Ishikawa (cell line): ENCODE data around the gene NTNG1.

Experiments used
- CEBPB ChIP-seq: IDR thresholded peaks from 2 replicates; pipeline ENCODE4 v1.6.1; 2012
- CREB1 ChIP-seq: IDR thresholded peaks from 2 replicates; pipeline ENCODE4 v1.6.1; 2012; ENCODE audit warnings: low read depth
- EGR1 ChIP-seq: IDR thresholded peaks from 2 replicates; pipeline ENCODE4 v1.6.1; 2012
- EP300 ChIP-seq: IDR thresholded peaks from 2 replicates; pipeline ENCODE4 v1.6.1; 2012; ENCODE audit warnings: borderline replicate concordance
- FOXM1 ChIP-seq: IDR thresholded peaks from 2 replicates; pipeline ENCODE4 v1.6.1; 2012; ENCODE audit warnings: low read depth, borderline replicate concordance
- MAX ChIP-seq: IDR thresholded peaks from 2 replicates; pipeline ENCODE4 v1.6.1; 2012
- NFIC ChIP-seq: IDR thresholded peaks from 2 replicates; pipeline ENCODE4 v1.6.1; 2012
- RAD21 ChIP-seq: IDR thresholded peaks from 2 replicates; pipeline ENCODE4 v1.6.1; 2012; ENCODE audit warnings: low read depth
- REST ChIP-seq: IDR thresholded peaks from 2 replicates; pipeline ENCODE4 v1.6.1; 2012; ENCODE audit warnings: low read depth, mild to moderate bottlenecking
- TAF1 ChIP-seq: IDR thresholded peaks from 2 replicates; pipeline ENCODE4 v1.6.1; 2012; ENCODE audit warnings: low read depth, mild to moderate bottlenecking
- TCF12 ChIP-seq: IDR thresholded peaks from 2 replicates; pipeline ENCODE4 v1.6.1; 2012; ENCODE audit warnings: low read depth
- TEAD4 ChIP-seq: IDR thresholded peaks from 2 replicates; pipeline ENCODE4 v1.6.1; 2012
- USF1 ChIP-seq: IDR thresholded peaks from 2 replicates; pipeline ENCODE4 v1.6.1; 2012
- YY1 ChIP-seq: IDR thresholded peaks from 2 replicates; pipeline ENCODE4 v1.6.1; 2012; ENCODE audit warnings: low read depth
- ZBTB7A ChIP-seq: IDR thresholded peaks from 2 replicates; pipeline ENCODE4 v1.6.1; 2012; ENCODE audit warnings: low read depth

NTNG1 gene

GRCh38 chr1:107213225-107213624 lies 72.4 kb downstream of the NTNG1 start:
- TF ChIP-seq RAD21 (no peak), FOXM1 (no peak), USF1 (no peak), TCF12 (no peak), NFIC (no peak), TAF1 (no peak), CREB1 (no peak), YY1 (no peak), MAX (no peak), TEAD4 (no peak), ZBTB7A (no peak), CEBPB (no peak), EP300 (no peak), EGR1 (no peak), REST (no peak)

- TF ChIP-seq ZBTB7A = no peak
- no peak for TF ChIP-seq REST
- TF ChIP-seq TCF12 = no peak
- TF ChIP-seq NFIC = no peak
- TF ChIP-seq MAX = no peak
- no peak for TF ChIP-seq EP300
- no peak for TF ChIP-seq RAD21
- no peak for TF ChIP-seq EGR1
- no peak for TF ChIP-seq USF1
- no peak for TF ChIP-seq YY1
- no peak for TF ChIP-seq TEAD4
- TF ChIP-seq FOXM1 = no peak
Observed at GRCh38 chr1:107220036-107220435, 79.2 kb downstream of the NTNG1 start.

GRCh38 chr1:107225706-107226105 lies 84.9 kb downstream of the NTNG1 start:
- no peak for TF ChIP-seq TAF1
- TF ChIP-seq USF1 = no peak
- no peak for TF ChIP-seq FOXM1
- TF ChIP-seq YY1 = no peak
- no peak for TF ChIP-seq CEBPB
- TF ChIP-seq EGR1 = no peak
- no peak for TF ChIP-seq NFIC
- no peak for TF ChIP-seq TEAD4
- no peak for TF ChIP-seq TCF12
- no peak for TF ChIP-seq EP300
- no peak for TF ChIP-seq REST
- TF ChIP-seq CREB1 = no peak
- no peak for TF ChIP-seq MAX
- no peak for TF ChIP-seq ZBTB7A
